HEK293 (cell line): ENCODE measurements around the gene LYST.

Experiments used
- GFI1B ChIP-seq: fragments of 450-650 bp; formaldehyde crosslinking; IDR thresholded peaks from 2 replicates; pipeline ENCODE4 v1.5.1; 2016; ENCODE audit warnings: missing biosample characterization, missing genetic modification characterization
- OSR2 ChIP-seq: fragments of 450-650 bp; formaldehyde crosslinking; IDR thresholded peaks from 2 replicates; pipeline ENCODE4 v1.5.1; 2016; ENCODE audit warnings: missing biosample characterization, missing genetic modification characterization
- SALL2 ChIP-seq: fragments of 450-650 bp; formaldehyde crosslinking; IDR thresholded peaks from 2 replicates; pipeline ENCODE4 v1.5.0; 2017; ENCODE audit warnings: missing biosample characterization, mild to moderate bottlenecking, missing genetic modification characterization, borderline replicate concordance
- ZNF16 ChIP-seq: fragments of 450-650 bp; formaldehyde crosslinking; IDR thresholded peaks from 2 replicates; pipeline ENCODE4 v1.5.1; 2016; ENCODE audit warnings: low read depth, missing biosample characterization, missing genetic modification characterization
- ZNF274 ChIP-seq, 2 experiments: fragments of 200-500 bp in 1 of 2; fragments of 450-650 bp in 1 of 2; sonication (Bioruptor generic) in 1 of 2; formaldehyde crosslinking in 1 of 2; IDR thresholded peaks; 2 replicates each; pipeline versions ENCODE4 v1.5.1 to v1.6.1; 2014 to 2016; ENCODE audit warnings: borderline replicate concordance in 1 of 2, inconsistent platforms in 1 of 2, low read length in 1 of 2, missing biosample characterization in 1 of 2, missing genetic modification characterization in 1 of 2
- ZNF529 ChIP-seq: fragments of 450-650 bp; formaldehyde crosslinking; IDR thresholded peaks from 2 replicates; pipeline ENCODE4 v1.5.1; 2017; ENCODE audit warnings: missing genetic modification characterization, missing biosample characterization; ENCODE audit not compliant: insufficient replicate concordance
- TF ChIP-seq, protein P1 (sequence below): fragments of 450-650 bp; formaldehyde crosslinking; IDR thresholded peaks from 2 replicates; pipeline ENCODE4 v1.5.1; 2017; ENCODE audit warnings: missing biosample characterization, missing genetic modification characterization
- TF ChIP-seq, protein P2 (sequence below): fragments of 450-650 bp; formaldehyde crosslinking; IDR thresholded peaks from 2 replicates; pipeline ENCODE4 v1.5.1; 2016; ENCODE audit warnings: missing biosample characterization, missing genetic modification characterization
- TF ChIP-seq, protein P3 (sequence below): fragments of 450-650 bp; formaldehyde crosslinking; IDR thresholded peaks from 2 replicates; pipeline ENCODE4 v1.5.1; 2016; ENCODE audit warnings: missing biosample characterization, missing genetic modification characterization
- TF ChIP-seq, protein P4 (sequence below): fragments of 450-650 bp; formaldehyde crosslinking; conservative IDR thresholded peaks from 2 replicates; pipeline ENCODE4 v1.5.1; 2016; ENCODE audit warnings: low read depth, missing biosample characterization, missing genetic modification characterization

DNA sequence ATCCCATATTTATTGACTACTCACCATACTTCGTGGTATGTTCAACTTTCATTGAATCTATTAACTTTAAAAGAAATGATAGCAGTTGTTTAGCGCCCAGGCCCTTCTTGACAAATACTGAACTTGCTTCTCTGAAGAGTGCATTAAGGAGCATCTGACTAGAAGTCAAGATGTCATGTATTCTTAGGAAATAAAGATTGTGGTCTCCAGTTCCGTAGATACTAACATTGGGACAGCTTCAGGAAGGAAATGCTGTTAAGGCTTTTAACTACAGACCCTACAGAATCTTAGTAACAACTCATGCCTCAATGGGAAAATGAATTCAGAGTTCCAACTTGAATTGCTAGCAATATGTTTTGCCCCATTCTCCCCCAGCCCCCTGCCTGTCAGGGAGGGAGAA, 14.8 kb downstream of the LYST start:
- TF ChIP-seq, protein P1, sequence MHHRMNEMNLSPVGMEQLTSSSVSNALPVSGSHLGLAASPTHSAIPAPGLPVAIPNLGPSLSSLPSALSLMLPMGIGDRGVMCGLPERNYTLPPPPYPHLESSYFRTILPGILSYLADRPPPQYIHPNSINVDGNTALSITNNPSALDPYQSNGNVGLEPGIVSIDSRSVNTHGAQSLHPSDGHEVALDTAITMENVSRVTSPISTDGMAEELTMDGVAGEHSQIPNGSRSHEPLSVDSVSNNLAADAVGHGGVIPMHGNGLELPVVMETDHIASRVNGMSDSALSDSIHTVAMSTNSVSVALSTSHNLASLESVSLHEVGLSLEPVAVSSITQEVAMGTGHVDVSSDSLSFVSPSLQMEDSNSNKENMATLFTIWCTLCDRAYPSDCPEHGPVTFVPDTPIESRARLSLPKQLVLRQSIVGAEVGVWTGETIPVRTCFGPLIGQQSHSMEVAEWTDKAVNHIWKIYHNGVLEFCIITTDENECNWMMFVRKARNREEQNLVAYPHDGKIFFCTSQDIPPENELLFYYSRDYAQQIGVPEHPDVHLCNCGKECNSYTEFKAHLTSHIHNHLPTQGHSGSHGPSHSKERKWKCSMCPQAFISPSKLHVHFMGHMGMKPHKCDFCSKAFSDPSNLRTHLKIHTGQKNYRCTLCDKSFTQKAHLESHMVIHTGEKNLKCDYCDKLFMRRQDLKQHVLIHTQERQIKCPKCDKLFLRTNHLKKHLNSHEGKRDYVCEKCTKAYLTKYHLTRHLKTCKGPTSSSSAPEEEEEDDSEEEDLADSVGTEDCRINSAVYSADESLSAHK (tag by site-specific recombination), result no peak
- TF ChIP-seq, protein P2, sequence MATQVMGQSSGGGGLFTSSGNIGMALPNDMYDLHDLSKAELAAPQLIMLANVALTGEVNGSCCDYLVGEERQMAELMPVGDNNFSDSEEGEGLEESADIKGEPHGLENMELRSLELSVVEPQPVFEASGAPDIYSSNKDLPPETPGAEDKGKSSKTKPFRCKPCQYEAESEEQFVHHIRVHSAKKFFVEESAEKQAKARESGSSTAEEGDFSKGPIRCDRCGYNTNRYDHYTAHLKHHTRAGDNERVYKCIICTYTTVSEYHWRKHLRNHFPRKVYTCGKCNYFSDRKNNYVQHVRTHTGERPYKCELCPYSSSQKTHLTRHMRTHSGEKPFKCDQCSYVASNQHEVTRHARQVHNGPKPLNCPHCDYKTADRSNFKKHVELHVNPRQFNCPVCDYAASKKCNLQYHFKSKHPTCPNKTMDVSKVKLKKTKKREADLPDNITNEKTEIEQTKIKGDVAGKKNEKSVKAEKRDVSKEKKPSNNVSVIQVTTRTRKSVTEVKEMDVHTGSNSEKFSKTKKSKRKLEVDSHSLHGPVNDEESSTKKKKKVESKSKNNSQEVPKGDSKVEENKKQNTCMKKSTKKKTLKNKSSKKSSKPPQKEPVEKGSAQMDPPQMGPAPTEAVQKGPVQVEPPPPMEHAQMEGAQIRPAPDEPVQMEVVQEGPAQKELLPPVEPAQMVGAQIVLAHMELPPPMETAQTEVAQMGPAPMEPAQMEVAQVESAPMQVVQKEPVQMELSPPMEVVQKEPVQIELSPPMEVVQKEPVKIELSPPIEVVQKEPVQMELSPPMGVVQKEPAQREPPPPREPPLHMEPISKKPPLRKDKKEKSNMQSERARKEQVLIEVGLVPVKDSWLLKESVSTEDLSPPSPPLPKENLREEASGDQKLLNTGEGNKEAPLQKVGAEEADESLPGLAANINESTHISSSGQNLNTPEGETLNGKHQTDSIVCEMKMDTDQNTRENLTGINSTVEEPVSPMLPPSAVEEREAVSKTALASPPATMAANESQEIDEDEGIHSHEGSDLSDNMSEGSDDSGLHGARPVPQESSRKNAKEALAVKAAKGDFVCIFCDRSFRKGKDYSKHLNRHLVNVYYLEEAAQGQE (tag by site-specific recombination), result no peak
- TF ChIP-seq, protein P3, sequence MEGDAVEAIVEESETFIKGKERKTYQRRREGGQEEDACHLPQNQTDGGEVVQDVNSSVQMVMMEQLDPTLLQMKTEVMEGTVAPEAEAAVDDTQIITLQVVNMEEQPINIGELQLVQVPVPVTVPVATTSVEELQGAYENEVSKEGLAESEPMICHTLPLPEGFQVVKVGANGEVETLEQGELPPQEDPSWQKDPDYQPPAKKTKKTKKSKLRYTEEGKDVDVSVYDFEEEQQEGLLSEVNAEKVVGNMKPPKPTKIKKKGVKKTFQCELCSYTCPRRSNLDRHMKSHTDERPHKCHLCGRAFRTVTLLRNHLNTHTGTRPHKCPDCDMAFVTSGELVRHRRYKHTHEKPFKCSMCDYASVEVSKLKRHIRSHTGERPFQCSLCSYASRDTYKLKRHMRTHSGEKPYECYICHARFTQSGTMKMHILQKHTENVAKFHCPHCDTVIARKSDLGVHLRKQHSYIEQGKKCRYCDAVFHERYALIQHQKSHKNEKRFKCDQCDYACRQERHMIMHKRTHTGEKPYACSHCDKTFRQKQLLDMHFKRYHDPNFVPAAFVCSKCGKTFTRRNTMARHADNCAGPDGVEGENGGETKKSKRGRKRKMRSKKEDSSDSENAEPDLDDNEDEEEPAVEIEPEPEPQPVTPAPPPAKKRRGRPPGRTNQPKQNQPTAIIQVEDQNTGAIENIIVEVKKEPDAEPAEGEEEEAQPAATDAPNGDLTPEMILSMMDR, result no peak
- no peak for TF ChIP-seq OSR2 (tag by site-specific recombination)
- TF ChIP-seq GFI1B (tag by site-specific recombination), result no peak
- TF ChIP-seq SALL2 (tag by site-specific recombination), result no peak
- TF ChIP-seq, protein P4, sequence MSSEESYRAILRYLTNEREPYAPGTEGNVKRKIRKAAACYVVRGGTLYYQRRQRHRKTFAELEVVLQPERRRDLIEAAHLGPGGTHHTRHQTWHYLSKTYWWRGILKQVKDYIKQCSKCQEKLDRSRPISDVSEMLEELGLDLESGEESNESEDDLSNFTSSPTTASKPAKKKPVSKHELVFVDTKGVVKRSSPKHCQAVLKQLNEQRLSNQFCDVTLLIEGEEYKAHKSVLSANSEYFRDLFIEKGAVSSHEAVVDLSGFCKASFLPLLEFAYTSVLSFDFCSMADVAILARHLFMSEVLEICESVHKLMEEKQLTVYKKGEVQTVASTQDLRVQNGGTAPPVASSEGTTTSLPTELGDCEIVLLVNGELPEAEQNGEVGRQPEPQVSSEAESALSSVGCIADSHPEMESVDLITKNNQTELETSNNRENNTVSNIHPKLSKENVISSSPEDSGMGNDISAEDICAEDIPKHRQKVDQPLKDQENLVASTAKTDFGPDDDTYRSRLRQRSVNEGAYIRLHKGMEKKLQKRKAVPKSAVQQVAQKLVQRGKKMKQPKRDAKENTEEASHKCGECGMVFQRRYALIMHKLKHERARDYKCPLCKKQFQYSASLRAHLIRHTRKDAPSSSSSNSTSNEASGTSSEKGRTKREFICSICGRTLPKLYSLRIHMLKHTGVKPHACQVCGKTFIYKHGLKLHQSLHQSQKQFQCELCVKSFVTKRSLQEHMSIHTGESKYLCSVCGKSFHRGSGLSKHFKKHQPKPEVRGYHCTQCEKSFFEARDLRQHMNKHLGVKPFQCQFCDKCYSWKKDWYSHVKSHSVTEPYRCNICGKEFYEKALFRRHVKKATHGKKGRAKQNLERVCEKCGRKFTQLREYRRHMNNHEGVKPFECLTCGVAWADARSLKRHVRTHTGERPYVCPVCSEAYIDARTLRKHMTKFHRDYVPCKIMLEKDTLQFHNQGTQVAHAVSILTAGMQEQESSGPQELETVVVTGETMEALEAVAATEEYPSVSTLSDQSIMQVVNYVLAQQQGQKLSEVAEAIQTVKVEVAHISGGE, result no peak; the same call in 1 of the 2 replicates
- TF ChIP-seq ZNF529, result no peak
- no peak for TF ChIP-seq ZNF16 (tag by site-specific recombination)
- no peak for TF ChIP-seq ZNF274 (IDR thresholded peaks at IDR 0.05; ENCODE audit: low read length)
- TF ChIP-seq ZNF274 (tag by site-specific recombination; IDR thresholded peaks at IDR 0.05; ENCODE audit: borderline replicate concordance), result no peak
